Hepatocyte (in vitro differentiated cells): ENCODE measurements around the gene TNS3. TPM values are rescaled to one million over a fixed set of nuclear protein-coding genes. Genes with fewer than 3 reads are reported as not detected.

Source experiments
- DNase-seq: peaks from one replicate; pipeline ENCODE4 v3.0.0-alpha.2; 2016; ENCODE audit warnings: low spot score
- H2AFZ ChIP-seq: fragments of 200-600 bp; sonication (generic); 2 replicates; pipeline ENCODE4 v1.6.0; 2016; ENCODE audit warnings: antibody characterized with exemption, mild to moderate bottlenecking
- H3K27ac ChIP-seq: fragments of 200-600 bp; sonication (generic); 2 replicates; pipeline ENCODE4 v1.5.1; 2016; ENCODE audit warnings: mild to moderate bottlenecking
- H3K27me3 ChIP-seq: fragments of 200-600 bp; sonication (generic); 2 replicates; pipeline ENCODE4 v1.6.1; 2016
- H3K36me3 ChIP-seq: fragments of 200-600 bp; sonication (generic); replicated peaks from 2 replicates; pipeline ENCODE4 v1.5.1; 2016; ENCODE audit warnings: low read depth; ENCODE audit not compliant: insufficient read depth
- H3K4me1 ChIP-seq: fragments of 200-600 bp; sonication (generic); 2 replicates; pipeline ENCODE4 v1.5.1; 2016; ENCODE audit warnings: mild to moderate bottlenecking, moderate library complexity; ENCODE audit not compliant: insufficient read depth
- H3K4me2 ChIP-seq: fragments of 200-600 bp; sonication (generic); 2 replicates; pipeline ENCODE4 v1.6.0; 2016
- H3K4me3 ChIP-seq: fragments of 200-600 bp; sonication (generic); 2 replicates; pipeline ENCODE4 v1.5.1; 2016; ENCODE audit warnings: mild to moderate bottlenecking
- H3K79me2 ChIP-seq: fragments of 200-600 bp; sonication (generic); 2 replicates; pipeline ENCODE4 v1.6.0; 2017; ENCODE audit warnings: mild to moderate bottlenecking
- H3K9me2 ChIP-seq: fragments of 200-600 bp; sonication (generic); replicated peaks from 2 replicates; pipeline ENCODE4 v1.6.0; 2017; ENCODE audit warnings: mild to moderate bottlenecking; ENCODE audit not compliant: insufficient read depth
- H3K9me3 ChIP-seq: fragments of 200-600 bp; sonication (generic); 2 replicates; pipeline ENCODE4 v1.5.1; 2016; ENCODE audit warnings: low read depth, mild to moderate bottlenecking
- H4K20me1 ChIP-seq: fragments of 200-600 bp; sonication (generic); 2 replicates; pipeline ENCODE4 v1.6.0; 2016; ENCODE audit warnings: mild to moderate bottlenecking; ENCODE audit not compliant: insufficient read depth, poor library complexity, severe bottlenecking
- EZH2 ChIP-seq: fragments of 200-600 bp; sonication (generic); IDR thresholded peaks from 2 replicates; pipeline ENCODE4 v1.6.1; 2016; ENCODE audit warnings: antibody characterized with exemption, mild to moderate bottlenecking, borderline replicate concordance
- EZH2phosphoT487 ChIP-seq: fragments of 200-600 bp; sonication (generic); IDR thresholded peaks from one replicate; pipeline ENCODE4 v1.6.1; 2018; ENCODE audit warnings: antibody characterized with exemption, mild to moderate bottlenecking, low read depth, moderate library complexity; ENCODE audit not compliant: unreplicated experiment, severe bottlenecking
- WGBS: methylation state at CpG from one replicate; pipeline ENCODE4 v1.1.6; 2016; ENCODE audit warnings: low lambda C conversion rate; ENCODE audit errors: missing lambda C conversion rate; 5-methylcytosine and 5-hydroxymethylcytosine counted together
- polyA plus RNA-seq: library from polyadenylated mRNA; unstranded; fragments of >200 nt; fragmentation: Nextera tagmentation; extraction: Ambion mirVana; gene quantifications from 2 replicates; pipeline ENCODE4 v1.2.1, GENCODE V29; 2016
- total RNA-seq: library from RNA; depleted of rRNA; stranded (reverse); fragments of >200 nt; gene quantifications from 2 replicates; pipeline ENCODE4 v1.2.3, GENCODE V29; 2014
- TF ChIP-seq, protein P1 (sequence below): fragments of 200-600 bp; sonication (generic); IDR thresholded peaks from 2 replicates; pipeline ENCODE4 v1.5.1; 2016; ENCODE audit warnings: antibody characterized with exemption, mild to moderate bottlenecking; ENCODE audit not compliant: poor library complexity

TNS3 gene
- total and polyA plus RNA-seq, 2 experiments from 2014 or later: 30.0 to 73.3 TPM

DNA sequence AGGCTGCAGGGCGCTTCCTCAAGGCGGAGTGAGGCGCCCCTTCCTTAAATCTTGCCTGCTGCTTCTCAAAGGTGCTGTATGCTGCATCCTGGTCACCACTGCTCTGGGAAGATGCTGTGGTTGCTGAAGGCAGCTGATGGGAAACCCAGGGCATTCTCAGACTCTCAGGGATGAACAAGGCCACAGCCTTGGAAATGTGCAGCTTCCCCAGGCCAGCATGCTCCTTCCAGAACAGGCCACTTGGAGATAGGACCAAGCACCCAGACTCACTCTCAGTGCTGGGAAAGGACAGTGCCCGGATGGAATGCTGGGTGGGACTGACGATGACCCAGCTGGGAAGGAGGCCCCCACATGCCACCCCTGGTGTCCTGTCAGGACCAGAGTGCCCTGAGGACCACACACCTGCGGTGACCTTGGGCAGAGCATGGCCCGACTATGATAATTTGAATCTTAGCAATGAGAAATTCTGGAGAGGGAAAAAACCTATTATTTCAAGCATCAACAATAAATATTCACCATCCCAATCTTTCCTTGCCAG lies 235.5 kb downstream of the TNS3 start:
- Histone ChIP-seq H3K79me2 (peaks cover 34% of the 10 kb centered on the region), H3K9me2 (no peaks in the 10 kb centered on the region), H2AFZ (no peak overlapping the region), H3K4me2 (no peak overlapping the region), H3K36me3 (no peaks in the 10 kb centered on the region), H3K27me3 (no peaks in the 10 kb centered on the region), H3K4me3 (no peak overlapping the region), H3K9me3 (no peaks in the 10 kb centered on the region), H3K4me1 (no peaks in the 10 kb centered on the region), H4K20me1 (peaks cover 11% of the 10 kb centered on the region), H3K27ac (no peak overlapping the region)
- no peak for TF ChIP-seq EZH2
- TF ChIP-seq EZH2phosphoT487: no peak
- TF ChIP-seq, protein P1, sequence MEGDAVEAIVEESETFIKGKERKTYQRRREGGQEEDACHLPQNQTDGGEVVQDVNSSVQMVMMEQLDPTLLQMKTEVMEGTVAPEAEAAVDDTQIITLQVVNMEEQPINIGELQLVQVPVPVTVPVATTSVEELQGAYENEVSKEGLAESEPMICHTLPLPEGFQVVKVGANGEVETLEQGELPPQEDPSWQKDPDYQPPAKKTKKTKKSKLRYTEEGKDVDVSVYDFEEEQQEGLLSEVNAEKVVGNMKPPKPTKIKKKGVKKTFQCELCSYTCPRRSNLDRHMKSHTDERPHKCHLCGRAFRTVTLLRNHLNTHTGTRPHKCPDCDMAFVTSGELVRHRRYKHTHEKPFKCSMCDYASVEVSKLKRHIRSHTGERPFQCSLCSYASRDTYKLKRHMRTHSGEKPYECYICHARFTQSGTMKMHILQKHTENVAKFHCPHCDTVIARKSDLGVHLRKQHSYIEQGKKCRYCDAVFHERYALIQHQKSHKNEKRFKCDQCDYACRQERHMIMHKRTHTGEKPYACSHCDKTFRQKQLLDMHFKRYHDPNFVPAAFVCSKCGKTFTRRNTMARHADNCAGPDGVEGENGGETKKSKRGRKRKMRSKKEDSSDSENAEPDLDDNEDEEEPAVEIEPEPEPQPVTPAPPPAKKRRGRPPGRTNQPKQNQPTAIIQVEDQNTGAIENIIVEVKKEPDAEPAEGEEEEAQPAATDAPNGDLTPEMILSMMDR: no peak
- WGBS: 96% methylated on average over 7 of the region's 7 CpGs
- DNase-seq: no peak

DNA sequence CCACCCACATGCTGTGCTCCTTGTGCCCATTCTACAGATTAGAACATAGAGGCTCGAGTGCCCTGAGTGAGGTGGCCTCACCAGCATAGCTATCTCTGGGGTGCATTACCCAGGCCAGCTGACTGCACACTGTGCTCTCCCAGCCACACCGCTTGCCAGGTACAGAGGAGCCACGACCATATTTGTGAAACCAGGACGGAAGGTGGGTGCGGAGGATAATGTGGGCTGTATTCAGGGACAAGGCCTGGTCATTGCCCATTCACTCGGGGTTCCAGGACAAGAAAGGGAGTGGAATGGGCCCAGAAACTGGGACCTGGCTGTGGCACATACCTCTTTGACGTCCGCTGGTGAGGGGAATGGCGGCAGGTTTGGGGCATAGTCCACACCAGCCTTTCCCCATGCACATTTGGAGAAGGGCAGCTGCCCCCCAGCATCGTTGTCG lies 236.0 kb downstream of the TNS3 start:
- Histone ChIP-seq H3K4me1 (no peaks in the 10 kb centered on the region), H3K4me3 (no peak overlapping the region), H3K27me3 (no peaks in the 10 kb centered on the region), H3K36me3 (no peaks in the 10 kb centered on the region), H4K20me1 (peaks cover 11% of the 10 kb centered on the region), H2AFZ (no peak overlapping the region), H3K9me2 (no peaks in the 10 kb centered on the region), H3K9me3 (no peaks in the 10 kb centered on the region), H3K27ac (no peak overlapping the region), H3K4me2 (no peak overlapping the region), H3K79me2 (peaks cover 31% of the 10 kb centered on the region)
- 97% methylated on average over 11 of the region's 11 CpGs for whole genome bisulfite sequencing
- DNase-seq: no peak
- TF ChIP-seq, protein P1: no peak
- no peak for TF ChIP-seq EZH2phosphoT487
- TF ChIP-seq EZH2: no peak

GRCh38 chr7:47344171-47344955 lies 237.5 kb downstream of the TNS3 start:
- Histone ChIP-seq H3K27me3 (no peaks in the 10 kb centered on the region), H2AFZ (no peak overlapping the region), H3K4me2 (no peak overlapping the region), H3K79me2 (peaks cover 22% of the 10 kb centered on the region), H3K27ac (no peak overlapping the region), H3K4me3 (no peak overlapping the region), H4K20me1 (peaks cover 7% of the 10 kb centered on the region), H3K36me3 (no peaks in the 10 kb centered on the region), H3K4me1 (no peaks in the 10 kb centered on the region), H3K9me2 (no peaks in the 10 kb centered on the region), H3K9me3 (no peaks in the 10 kb centered on the region)
- WGBS: 97% methylated on average over 31 of the region's 32 CpGs
- no peak for DNase-seq
- TF ChIP-seq EZH2: no peak
- TF ChIP-seq EZH2phosphoT487: no peak
- TF ChIP-seq, protein P1: no peak
